ENCODE measurements around the gene TEX13B. TPM values are rescaled to one million over a fixed set of nuclear protein-coding genes. Genes with fewer than 3 reads are reported as not detected.
"Not testable (repeated sequence)": the region's sequence is repeated elsewhere in the genome, so short reads cannot be mapped to it uniquely, and the experiment has no call there.

TEX13B gene
- polyA plus RNA-seq (ENCODE audit: insufficient read length in 4 of 4), result not detected

GRCh38 chrX:107982356-107982755, at the start of gene TEX13B:
Gene TEX13B, minus strand, starts transcription at chrX:107982370. Its CDS starts 243 bp downstream, at chrX:107982127.
- no peak for DNase-seq (ENCODE audit: low read depth in 4 of 4, low spot score in 3 of 4)

- no peak for DNase-seq (ENCODE audit: low read depth in 4 of 4, low spot score in 3 of 4)
Observed at GRCh38 chrX:108029928-108030711, 48.0 kb upstream of the TEX13B start.

GRCh38 chrX:108028854-108029253, 46.7 kb upstream of the TEX13B start:
- DNase-seq (ENCODE audit: low read depth in 4 of 4, low spot score in 3 of 4), result no peak

- DNase-seq (ENCODE audit: low read depth in 4 of 4, low spot score in 3 of 4), result no peak
Observed at GRCh38 chrX:108025954-108026600, 43.9 kb upstream of the TEX13B start.

DNA sequence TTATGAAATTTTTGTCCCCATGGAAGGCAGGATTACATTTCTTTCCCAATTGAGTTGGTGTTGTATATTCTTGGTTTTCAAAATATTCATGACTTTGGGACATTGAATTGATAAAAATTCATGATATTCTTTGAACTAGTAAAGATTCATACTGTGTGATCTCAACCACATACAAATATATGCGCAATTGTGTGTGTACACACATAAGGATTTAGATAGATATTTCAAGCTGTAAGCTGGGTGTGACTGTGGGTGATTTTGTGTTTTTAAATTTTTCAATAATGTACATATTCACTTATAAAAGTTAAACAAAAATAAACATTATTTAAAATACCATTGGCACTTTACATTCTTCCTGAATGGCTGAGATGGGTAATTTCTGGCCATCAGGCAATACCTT, 43.2 kb upstream of the TEX13B start:
- DNase-seq (ENCODE audit: low read depth in 4 of 4, low spot score in 3 of 4), result no peak

GRCh38 chrX:108022491-108023089, 40.4 kb upstream of the TEX13B start:
- DNase-seq (ENCODE audit: low read depth in 4 of 4, low spot score in 3 of 4), result no peak

DNA sequence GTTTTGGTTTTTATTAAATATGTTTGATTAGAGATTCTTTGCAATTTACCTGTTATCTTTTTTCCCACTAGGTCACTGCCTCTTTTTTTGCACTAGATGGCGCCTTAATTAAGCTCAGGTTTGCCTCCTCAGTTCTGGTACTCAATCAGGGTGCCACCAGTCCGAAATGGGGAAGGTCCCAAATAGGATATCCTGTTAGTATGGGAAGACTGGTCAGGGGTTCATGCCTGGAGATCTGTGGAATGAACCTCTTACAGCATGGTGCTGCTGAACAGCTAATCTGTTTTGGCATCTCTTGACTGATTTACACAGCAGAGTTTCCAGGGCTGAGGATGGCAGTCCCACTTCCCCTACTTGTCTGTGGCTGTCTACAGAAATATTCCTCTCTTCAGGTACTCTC, 38.5 kb upstream of the TEX13B start:
- no peak for DNase-seq (ENCODE audit: low read depth in 4 of 4, low spot score in 3 of 4)

DNA sequence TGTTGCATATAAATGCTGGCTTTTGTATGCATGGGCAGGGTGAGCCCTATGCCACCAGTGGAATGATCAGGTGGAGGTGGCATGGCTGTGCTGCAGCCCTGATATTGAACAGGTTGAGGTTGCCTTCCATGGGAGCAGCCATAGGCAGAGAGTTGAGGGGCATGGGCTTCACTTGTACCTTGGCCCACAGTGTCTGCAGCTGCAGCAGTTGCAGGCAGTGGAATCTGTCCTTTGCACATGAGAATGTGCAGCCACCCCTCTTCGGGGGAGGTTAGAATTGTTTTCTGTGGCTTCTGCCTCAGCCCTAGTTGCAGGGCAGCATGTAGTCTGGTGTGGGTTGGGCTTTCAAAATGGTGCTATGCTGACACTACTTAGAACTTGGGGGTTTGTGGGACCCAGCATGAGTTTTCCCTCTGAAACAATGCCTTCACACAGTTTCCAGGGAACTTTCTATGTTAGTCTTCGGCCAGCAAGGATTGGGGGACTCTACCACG, 37.3 kb upstream of the TEX13B start:
- no peak for DNase-seq (ENCODE audit: low read depth in 4 of 4, low spot score in 3 of 4)

GRCh38 chrX:108018656-108019381, 36.6 kb upstream of the TEX13B start:
- no peak for DNase-seq (ENCODE audit: low read depth in 4 of 4, low spot score in 3 of 4)

- DNase-seq (ENCODE audit: low read depth in 4 of 4, low spot score in 3 of 4), result no peak
Observed at GRCh38 chrX:108001218-108001814, 19.1 kb upstream of the TEX13B start.

- DNase-seq (ENCODE audit: low read depth in 4 of 4, low spot score in 3 of 4), result no peak
Observed at GRCh38 chrX:108000751-108001150, 18.6 kb upstream of the TEX13B start.

GRCh38 chrX:107996124-107996523, 14.0 kb upstream of the TEX13B start:
- no peak for DNase-seq (ENCODE audit: low read depth in 4 of 4, low spot score in 3 of 4)

DNA sequence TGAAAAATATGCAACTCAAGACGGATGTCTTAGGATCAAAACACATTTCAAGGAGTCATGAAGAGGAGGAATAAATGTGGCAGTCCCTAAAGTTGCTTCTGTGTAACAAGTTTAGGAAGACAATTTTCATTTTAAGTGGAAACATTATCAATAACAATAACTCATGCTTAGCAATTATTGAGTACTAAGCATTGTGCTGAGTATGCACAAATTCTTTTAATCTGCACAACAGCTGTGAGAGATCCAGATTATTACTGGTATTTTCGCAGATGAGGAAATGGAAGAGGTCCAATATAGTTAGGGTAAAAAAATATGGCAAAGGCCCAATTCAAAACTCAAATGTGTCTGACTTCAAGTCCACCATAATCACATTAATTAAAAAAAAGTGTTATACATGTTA, 2.9 kb upstream of the TEX13B start:
- DNase-seq (ENCODE audit: low read depth in 4 of 4, low spot score in 3 of 4), result no peak

DNA sequence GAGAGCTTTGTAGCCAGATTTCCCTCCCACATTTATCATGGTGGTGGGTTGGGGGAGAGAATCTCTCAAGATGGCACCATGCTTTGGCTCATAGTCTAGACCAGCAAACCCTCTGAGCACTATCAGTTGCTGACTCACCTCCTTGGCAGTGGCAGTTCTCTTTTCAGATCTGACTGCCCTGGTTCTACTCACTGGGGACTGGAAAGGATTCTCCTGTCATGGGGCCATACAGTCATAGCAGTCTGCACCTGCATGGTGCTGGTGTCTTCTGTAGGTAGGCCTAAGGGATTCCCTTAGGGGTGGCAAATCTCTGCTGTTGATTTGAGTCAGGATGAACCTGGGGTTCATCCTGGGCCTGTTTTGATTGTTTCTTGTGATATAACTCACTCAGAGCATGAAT, 2.6 kb downstream of the TEX13B start:
- DNase-seq (ENCODE audit: low read depth in 4 of 4, low spot score in 3 of 4), result no peak

- DNase-seq (ENCODE audit: low read depth in 4 of 4, low spot score in 3 of 4), result no peak
Observed at GRCh38 chrX:107978707-107979307, 3.4 kb downstream of the TEX13B start.

GRCh38 chrX:107978071-107978470, 4.1 kb downstream of the TEX13B start:
- DNase-seq (ENCODE audit: low read depth in 4 of 4, low spot score in 3 of 4), result no peak

GRCh38 chrX:107971636-107972035, 10.5 kb downstream of the TEX13B start:
- no peak for DNase-seq (ENCODE audit: low read depth in 4 of 4, low spot score in 3 of 4)

- no peak for DNase-seq (ENCODE audit: low read depth in 4 of 4, low spot score in 3 of 4)
Observed at GRCh38 chrX:107970073-107970472, 12.1 kb downstream of the TEX13B start.

DNA sequence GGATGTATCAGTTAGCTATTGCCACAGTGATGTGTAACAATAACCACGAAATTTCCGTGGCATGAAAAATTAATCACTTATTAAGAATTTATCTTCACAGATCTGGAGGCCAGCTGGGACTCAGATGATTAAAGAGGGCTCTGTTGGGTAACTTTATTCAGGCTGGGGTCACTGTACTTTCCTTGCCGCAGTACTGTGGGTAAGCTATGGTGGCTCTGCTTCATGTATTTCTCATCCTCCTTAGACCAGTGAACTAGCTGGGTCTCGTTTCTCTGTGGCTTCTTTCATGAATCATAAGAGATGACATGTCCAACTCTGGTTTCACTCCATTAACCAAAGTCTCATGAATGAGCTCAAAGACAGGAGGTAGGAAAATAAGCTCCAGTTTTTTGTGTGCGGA, 13.5 kb downstream of the TEX13B start:
- no peak for DNase-seq (ENCODE audit: low read depth in 4 of 4, low spot score in 3 of 4)

GRCh38 chrX:107955337-107955736, 26.8 kb downstream of the TEX13B start:
- not testable (repeated sequence) for DNase-seq (ENCODE audit: low read depth in 4 of 4, low spot score in 3 of 4)

Measured in left renal pelvis (tissue), 4 donors.